KBM-7 (cell line): ENCODE measurements around the gene GOLPH3.

Experiments used
- DNase-seq: peaks from one replicate; pipeline ENCODE4 v3.0.0-alpha.2; 2015
- in situ Hi-C: fragments of 300-500 bp; cut with MboI; formaldehyde crosslinking; loops from 2 replicates; pipeline ENCODE4 v1.14.3; 2020; ENCODE audit warnings: low sequenced_read_pairs, low pct_unique_long_range_greater_than_20kb, mixed read lengths

The GOLPH3 gene

GRCh38 chr5:32109236-32109635 lies 64.9 kb downstream of the GOLPH3 start:
- DNase-seq = no peak
- in situ Hi-C loops = no loop called here

GRCh38 chr5:32108167-32108566 lies 66.0 kb downstream of the GOLPH3 start:
- no peak for DNase-seq
- in situ Hi-C loops = no loop called here

- DNase-seq = no peak
- in situ Hi-C loops = no loop called here
Observed at GRCh38 chr5:32107291-32107690, 66.8 kb downstream of the GOLPH3 start.

GRCh38 chr5:32103521-32103920 lies 70.6 kb downstream of the GOLPH3 start:
- in situ Hi-C loops = no loop called here
- no peak for DNase-seq

GRCh38 chr5:32102254-32102986 lies 71.7 kb downstream of the GOLPH3 start:
- in situ Hi-C loops = no loop called here
- DNase-seq = no peak

- in situ Hi-C loops = no loop called here
- no peak for DNase-seq
Observed at GRCh38 chr5:32100691-32101302, 73.3 kb downstream of the GOLPH3 start.

GRCh38 chr5:32100230-32100629 lies 73.9 kb downstream of the GOLPH3 start:
- in situ Hi-C loops = no loop called here
- DNase-seq = no peak

GRCh38 chr5:32099486-32100035 lies 74.6 kb downstream of the GOLPH3 start:
- in situ Hi-C loops = loop anchor here (25.0 kb wide), 1 partner anchor 537 kb away; no protein-coding TSS in a partner anchor
- DNase-seq = no peak

- DNase-seq = no peak
- in situ Hi-C loops = loop anchor here (25.0 kb wide), 1 partner anchor 537 kb away; no protein-coding TSS in a partner anchor
Observed at GRCh38 chr5:32098890-32099310, 75.2 kb downstream of the GOLPH3 start.

GRCh38 chr5:32098291-32098690 lies 75.8 kb downstream of the GOLPH3 start:
- in situ Hi-C loops = loop anchor here (25.0 kb wide), 1 partner anchor 536 kb away; no protein-coding TSS in a partner anchor
- no peak for DNase-seq

GRCh38 chr5:32096891-32097595 lies 77.1 kb downstream of the GOLPH3 start:
- in situ Hi-C loops = loop anchor here (25.0 kb wide), 1 partner anchor 535 kb away; no protein-coding TSS in a partner anchor

GRCh38 chr5:32095261-32095671 lies 78.9 kb downstream of the GOLPH3 start:
- in situ Hi-C loops = loop anchor here (25.0 kb wide), 1 partner anchor 533 kb away; no protein-coding TSS in a partner anchor
- no peak for DNase-seq

More at GRCh38 chr5:32096891-32097595, 77.1 kb downstream of the GOLPH3 start:
- DNase-seq = no peak

- in situ Hi-C loops = loop anchor here (25.0 kb wide), 1 partner anchor 532 kb away; no protein-coding TSS in a partner anchor
- DNase-seq = no peak
Observed at GRCh38 chr5:32094691-32095090, 79.4 kb downstream of the GOLPH3 start.

- in situ Hi-C loops = loop anchor here (25.0 kb wide), 1 partner anchor 531 kb away; no protein-coding TSS in a partner anchor
- DNase-seq = peak; percentile 74
Observed at GRCh38 chr5:32092938-32093812, 80.9 kb downstream of the GOLPH3 start.

- DNase-seq = no peak
- in situ Hi-C loops = loop anchor here (25.0 kb wide), 1 partner anchor 528 kb away; no protein-coding TSS in a partner anchor
Observed at GRCh38 chr5:32090755-32091128, 83.4 kb downstream of the GOLPH3 start.

- no peak for DNase-seq
- in situ Hi-C loops = loop anchor here (25.0 kb wide), 1 partner anchor 528 kb away; no protein-coding TSS in a partner anchor
Observed at GRCh38 chr5:32090026-32090754, 83.9 kb downstream of the GOLPH3 start.

- no peak for DNase-seq
- in situ Hi-C loops = loop anchor here (25.0 kb wide), 1 partner anchor 527 kb away; no protein-coding TSS in a partner anchor
Observed at GRCh38 chr5:32089146-32090000, 84.7 kb downstream of the GOLPH3 start.
